Fibroblast of skin of right biceps (primary cell): ENCODE results near the gene MRPS33.
A peak's percentile ranks its signal among the peaks of the same experiment; 100 is the strongest.
"Not testable (repeated sequence)": the region's sequence is repeated elsewhere in the genome, so short reads cannot be mapped to it uniquely, and the experiment has no call there.

Experiments
- DNase-seq: peaks from one replicate; pipeline ENCODE4 v3.0.0-alpha.2; 2013

MRPS33 gene

GRCh38 chr7:141012044-141012685, 2.6 kb downstream of the MRPS33 start:
- peak; percentile 60 for DNase-seq

GRCh38 chr7:141011443-141011842, 3.3 kb downstream of the MRPS33 start:
- no peak for DNase-seq

- DNase-seq: no peak
Observed at GRCh38 chr7:141003172-141004065, 11.3 kb downstream of the MRPS33 start.

- DNase-seq: no peak
Observed at GRCh38 chr7:141001546-141001945, 13.2 kb downstream of the MRPS33 start.

GRCh38 chr7:141001122-141001521, 13.6 kb downstream of the MRPS33 start:
- no peak for DNase-seq

GRCh38 chr7:140998715-140999114, 16.0 kb downstream of the MRPS33 start:
- no peak for DNase-seq

GRCh38 chr7:140992422-140992821, 22.3 kb downstream of the MRPS33 start:
- no peak for DNase-seq

GRCh38 chr7:140990193-140990962, 24.4 kb downstream of the MRPS33 start:
- no peak for DNase-seq

GRCh38 chr7:140989068-140989467, 25.7 kb downstream of the MRPS33 start:
- no peak for DNase-seq

GRCh38 chr7:140983802-140984201, 30.9 kb downstream of the MRPS33 start:
- no peak for DNase-seq

- no peak for DNase-seq
Observed at GRCh38 chr7:140982508-140982907, 32.2 kb downstream of the MRPS33 start.

GRCh38 chr7:140981951-140982350, 32.8 kb downstream of the MRPS33 start:
- DNase-seq: no peak

GRCh38 chr7:140977741-140978140, 37.0 kb downstream of the MRPS33 start:
- DNase-seq: no peak

GRCh38 chr7:140972876-140973829, 41.6 kb downstream of the MRPS33 start:
- no peak for DNase-seq

- no peak for DNase-seq
Observed at GRCh38 chr7:140972344-140972743, 42.4 kb downstream of the MRPS33 start.

- no peak for DNase-seq
Observed at GRCh38 chr7:140967438-140967837, 47.3 kb downstream of the MRPS33 start.

- no peak for DNase-seq
Observed at GRCh38 chr7:140966561-140967233, 48.1 kb downstream of the MRPS33 start.

- no peak for DNase-seq
Observed at GRCh38 chr7:140961117-140961516, 53.6 kb downstream of the MRPS33 start.

- not testable (repeated sequence) for DNase-seq
Observed at GRCh38 chr7:140956997-140957396, 57.8 kb downstream of the MRPS33 start.
